HEK293 (cell line): Measurements from ENCODE around the gene FRZB.

Experiments
- CTCF ChIP-seq: fragments of 450-650 bp; formaldehyde crosslinking; IDR thresholded peaks from 2 replicates; pipeline ENCODE4 v1.5.1; 2016; ENCODE audit warnings: missing biosample characterization, missing genetic modification characterization
- KLF10 ChIP-seq: fragments of 450-650 bp; IDR thresholded peaks from 2 replicates; pipeline ENCODE4 v1.5.1; 2018; ENCODE audit warnings: missing biosample characterization, mild to moderate bottlenecking, missing genetic modification characterization
- REPIN1 ChIP-seq: fragments of 450-650 bp; formaldehyde crosslinking; IDR thresholded peaks from 2 replicates; pipeline ENCODE4 v1.5.1; 2017; ENCODE audit warnings: missing biosample characterization, missing genetic modification characterization, low read depth
- ZBTB1 ChIP-seq: fragments of 450-650 bp; formaldehyde crosslinking; IDR thresholded peaks from 2 replicates; pipeline ENCODE4 v1.5.1; 2016; ENCODE audit warnings: missing biosample characterization, missing genetic modification characterization
- ZNF629 ChIP-seq: fragments of 450-650 bp; formaldehyde crosslinking; IDR thresholded peaks from 2 replicates; pipeline ENCODE4 v1.5.1; 2017; ENCODE audit warnings: missing biosample characterization, missing genetic modification characterization
- TF ChIP-seq, protein P1 (sequence below): fragments of 450-650 bp; formaldehyde crosslinking; IDR thresholded peaks from 2 replicates; pipeline ENCODE4 v1.5.1; 2017; ENCODE audit warnings: missing biosample characterization, missing genetic modification characterization
- TF ChIP-seq, protein P2 (sequence below): fragments of 450-650 bp; formaldehyde crosslinking; IDR thresholded peaks from 2 replicates; pipeline ENCODE4 v1.5.1; 2016; ENCODE audit warnings: missing biosample characterization, missing genetic modification characterization

DNA sequence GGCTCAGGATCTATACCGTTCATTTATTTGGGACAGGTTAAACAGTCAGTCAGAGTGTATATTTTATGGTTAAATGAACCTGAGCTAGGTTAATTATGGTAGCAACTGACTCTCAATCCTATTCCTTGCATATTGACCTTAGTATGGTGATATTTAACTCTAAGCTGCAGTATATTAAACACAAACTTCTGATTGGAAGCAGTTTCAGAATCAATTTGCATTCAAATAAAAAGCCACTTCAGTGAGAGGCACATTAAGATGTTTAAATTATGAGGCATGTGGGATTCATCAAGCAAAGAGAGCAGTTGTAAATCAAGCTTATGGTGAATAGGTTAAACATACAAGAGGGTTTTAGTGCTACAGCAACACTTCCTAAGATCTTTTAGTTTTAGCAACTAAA lies 40.4 kb downstream of the FRZB start:
- TF ChIP-seq, protein P1, sequence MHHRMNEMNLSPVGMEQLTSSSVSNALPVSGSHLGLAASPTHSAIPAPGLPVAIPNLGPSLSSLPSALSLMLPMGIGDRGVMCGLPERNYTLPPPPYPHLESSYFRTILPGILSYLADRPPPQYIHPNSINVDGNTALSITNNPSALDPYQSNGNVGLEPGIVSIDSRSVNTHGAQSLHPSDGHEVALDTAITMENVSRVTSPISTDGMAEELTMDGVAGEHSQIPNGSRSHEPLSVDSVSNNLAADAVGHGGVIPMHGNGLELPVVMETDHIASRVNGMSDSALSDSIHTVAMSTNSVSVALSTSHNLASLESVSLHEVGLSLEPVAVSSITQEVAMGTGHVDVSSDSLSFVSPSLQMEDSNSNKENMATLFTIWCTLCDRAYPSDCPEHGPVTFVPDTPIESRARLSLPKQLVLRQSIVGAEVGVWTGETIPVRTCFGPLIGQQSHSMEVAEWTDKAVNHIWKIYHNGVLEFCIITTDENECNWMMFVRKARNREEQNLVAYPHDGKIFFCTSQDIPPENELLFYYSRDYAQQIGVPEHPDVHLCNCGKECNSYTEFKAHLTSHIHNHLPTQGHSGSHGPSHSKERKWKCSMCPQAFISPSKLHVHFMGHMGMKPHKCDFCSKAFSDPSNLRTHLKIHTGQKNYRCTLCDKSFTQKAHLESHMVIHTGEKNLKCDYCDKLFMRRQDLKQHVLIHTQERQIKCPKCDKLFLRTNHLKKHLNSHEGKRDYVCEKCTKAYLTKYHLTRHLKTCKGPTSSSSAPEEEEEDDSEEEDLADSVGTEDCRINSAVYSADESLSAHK (tag by site-specific recombination), result peak; percentile 63; the same call in 1 of the 2 replicates
- TF ChIP-seq REPIN1 (tag by site-specific recombination), result no peak
- 0 out of 2 replicates have a peak, but pooled peaks have one; percentile 26 for TF ChIP-seq ZNF629 (tag by site-specific recombination)
- TF ChIP-seq ZBTB1, result no peak
- no peak for TF ChIP-seq KLF10 (tag by site-specific recombination)
- TF ChIP-seq, protein P2, sequence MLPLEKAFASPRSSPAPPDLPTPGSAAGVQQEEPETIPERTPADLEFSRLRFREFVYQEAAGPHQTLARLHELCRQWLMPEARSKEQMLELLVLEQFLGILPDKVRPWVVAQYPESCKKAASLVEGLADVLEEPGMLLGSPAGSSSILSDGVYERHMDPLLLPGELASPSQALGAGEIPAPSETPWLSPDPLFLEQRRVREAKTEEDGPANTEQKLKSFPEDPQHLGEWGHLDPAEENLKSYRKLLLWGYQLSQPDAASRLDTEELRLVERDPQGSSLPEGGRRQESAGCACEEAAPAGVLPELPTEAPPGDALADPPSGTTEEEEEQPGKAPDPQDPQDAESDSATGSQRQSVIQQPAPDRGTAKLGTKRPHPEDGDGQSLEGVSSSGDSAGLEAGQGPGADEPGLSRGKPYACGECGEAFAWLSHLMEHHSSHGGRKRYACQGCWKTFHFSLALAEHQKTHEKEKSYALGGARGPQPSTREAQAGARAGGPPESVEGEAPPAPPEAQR (tag by site-specific recombination), result no peak
- no peak for TF ChIP-seq CTCF
